Subcutaneous abdominal adipose tissue (tissue), 5 donors: ENCODE results near the gene ADRM1.

Experiments used
- H3K27ac ChIP-seq: one replicate; pipeline ENCODE4 v1.7.0; 2013; ENCODE audit warnings: low read depth, mild to moderate bottlenecking, inconsistent platforms, low read length, moderate library complexity
- H3K27me3 ChIP-seq, 5 donors: one replicate each; pipeline ENCODE4 v1.7.0; 2013; ENCODE audit warnings: low read length in 5 of 5, inconsistent platforms in 1 of 5; ENCODE audit not compliant: control insufficient read depth in 5 of 5, insufficient read depth in 4 of 5
- H3K36me3 ChIP-seq, 5 donors: one replicate each; pipeline ENCODE4 v1.7.0; 2013; ENCODE audit warnings: low read length in 5 of 5; ENCODE audit not compliant: control insufficient read depth in 5 of 5, insufficient read depth in 5 of 5
- H3K4me1 ChIP-seq, 5 donors: one replicate each; pipeline ENCODE4 v1.7.0; 2013; ENCODE audit warnings: low read length in 5 of 5, mild to moderate bottlenecking in 3 of 5, moderate library complexity in 1 of 5; ENCODE audit not compliant: control insufficient read depth in 5 of 5, insufficient read depth in 5 of 5
- H3K4me3 ChIP-seq, 5 donors: one replicate each; pipeline ENCODE4 v1.7.0; 2013; ENCODE audit warnings: low read length in 5 of 5, low read depth in 1 of 5
- H3K9ac ChIP-seq, 5 donors: one replicate each; pipeline ENCODE4 v1.7.0; 2013; ENCODE audit warnings: low read length in 5 of 5, mild to moderate bottlenecking in 4 of 5, moderate library complexity in 3 of 5
- H3K9me3 ChIP-seq, 5 donors: one replicate each; pipeline ENCODE4 v1.7.0; 2013; ENCODE audit warnings: low read length in 5 of 5; ENCODE audit not compliant: control insufficient read depth in 5 of 5
- donor health status: healthy.
- donor health status: healthy.
- donor health status: healthy.
- donor health status: healthy.
- donor health status: healthy.

The ADRM1 gene

DNA sequence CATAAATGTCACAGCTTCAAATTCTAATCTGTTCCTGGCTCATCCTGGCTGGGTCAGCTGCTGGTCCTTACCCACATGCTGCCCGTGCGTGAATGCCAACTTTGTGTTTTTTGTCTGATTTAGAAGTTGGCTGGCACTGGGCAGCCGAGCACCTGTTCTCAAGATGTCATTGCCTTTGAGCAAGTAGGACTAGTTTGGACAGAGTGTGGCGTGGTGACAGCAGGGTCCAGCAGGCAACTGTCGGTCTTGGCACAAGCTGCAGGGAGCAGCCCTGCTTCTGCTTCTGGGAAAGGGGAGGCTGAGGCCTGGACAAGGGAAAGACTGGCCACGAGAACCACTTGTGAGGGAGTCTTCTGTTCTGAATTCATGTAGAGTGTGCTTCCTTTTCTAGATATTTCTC lies 26.4 kb upstream of the ADRM1 start:
- H3K27ac ChIP-seq: no peak overlapping the region
- no peak overlapping the region for H3K4me3 ChIP-seq
- H3K9ac ChIP-seq: no peak overlapping the region
- H3K36me3 ChIP-seq: peaks cover 0 to 78% (median 60%) of the 10 kb centered on the region in 5 donors
- no peaks in the 10 kb centered on the region for H3K27me3 ChIP-seq
- H3K4me1 ChIP-seq: peaks cover 2 to 13% (median 6%) of the 10 kb centered on the region in 5 donors
- no peaks in the 10 kb centered on the region for H3K9me3 ChIP-seq

DNA sequence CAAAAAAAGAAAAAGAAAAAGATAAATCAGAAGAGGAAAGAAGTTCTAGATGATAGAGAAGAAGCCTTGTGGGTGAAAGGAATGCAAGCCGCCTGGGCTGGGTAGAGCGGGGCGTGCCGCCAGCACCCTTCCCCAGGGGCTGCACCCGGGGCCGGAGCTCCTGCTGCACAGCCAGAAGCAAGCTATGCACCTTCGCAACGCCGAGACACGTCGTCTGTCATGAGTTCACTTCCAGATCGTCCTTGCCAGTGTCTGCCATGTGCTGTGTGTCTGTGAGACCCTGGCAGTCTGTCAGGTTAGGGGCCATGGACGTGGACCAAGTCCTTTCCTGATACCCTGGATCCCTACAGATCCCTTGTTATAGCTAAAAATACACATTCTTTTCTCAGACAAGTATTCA lies 25.5 kb upstream of the ADRM1 start:
- Histone ChIP-seq H3K36me3 (peaks cover 0 to 77% (median 61%) of the 10 kb centered on the region in 5 donors), H3K4me1 (peaks cover 2 to 14% (median 6%) of the 10 kb centered on the region in 5 donors), H3K27ac (no peak overlapping the region), H3K9ac (no peak overlapping the region), H3K27me3 (no peaks in the 10 kb centered on the region), H3K4me3 (no peak overlapping the region), H3K9me3 (no peaks in the 10 kb centered on the region)

- Histone ChIP-seq H3K9me3 (no peaks in the 10 kb centered on the region), H3K4me3 (no peak overlapping the region), H3K36me3 (peaks cover 0 to 79% (median 46%) of the 10 kb centered on the region in 5 donors), H3K4me1 (peaks cover 2 to 28% (median 24%) of the 10 kb centered on the region in 5 donors), H3K9ac (no peak overlapping the region), H3K27ac (no peak overlapping the region), H3K27me3 (no peaks in the 10 kb centered on the region)
Measured at GRCh38 chr20:62280303-62280702, 22.5 kb upstream of the ADRM1 start.

- Histone ChIP-seq H3K4me3 (no peak overlapping the region), H3K4me1 (peaks cover 0 to 31% (median 26%) of the 10 kb centered on the region in 5 donors), H3K9me3 (no peaks in the 10 kb centered on the region), H3K36me3 (peaks cover 0 to 82% (median 55%) of the 10 kb centered on the region in 5 donors), H3K27ac (no peak overlapping the region), H3K27me3 (no peaks in the 10 kb centered on the region), H3K9ac (no peak overlapping the region)
Measured at GRCh38 chr20:62281161-62281933, 21.4 kb upstream of the ADRM1 start.

DNA sequence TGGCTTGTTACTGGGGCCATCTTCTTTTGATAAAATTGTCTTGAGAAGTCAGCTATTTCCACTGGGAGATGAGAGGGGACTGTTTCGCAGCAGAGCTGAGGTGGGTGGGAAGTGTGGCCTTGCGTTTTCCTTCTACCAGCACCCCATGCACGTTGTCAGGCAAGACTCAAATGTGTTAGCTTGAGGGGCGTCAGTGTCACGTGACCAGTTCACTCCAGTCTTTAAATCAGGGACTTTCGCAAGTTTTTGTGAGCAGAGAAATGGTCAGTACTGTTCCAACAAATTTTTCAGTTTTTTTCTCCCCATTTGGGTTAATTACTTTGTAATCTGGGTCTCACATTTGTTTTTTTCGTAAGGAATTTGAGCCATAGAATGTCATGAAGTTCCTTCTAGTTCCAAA lies 20.7 kb upstream of the ADRM1 start:
- H3K9me3 ChIP-seq: no peaks in the 10 kb centered on the region
- peaks cover 0 to 38% (median 21%) of the 10 kb centered on the region in 5 donors for H3K4me1 ChIP-seq
- H3K27me3 ChIP-seq: no peaks in the 10 kb centered on the region
- H3K36me3 ChIP-seq: peaks cover 0 to 84% (median 61%) of the 10 kb centered on the region in 5 donors
- peak overlapping the region; percentile 7 for H3K27ac ChIP-seq
- no peak overlapping the region for H3K9ac ChIP-seq
- no peak overlapping the region for H3K4me3 ChIP-seq

DNA sequence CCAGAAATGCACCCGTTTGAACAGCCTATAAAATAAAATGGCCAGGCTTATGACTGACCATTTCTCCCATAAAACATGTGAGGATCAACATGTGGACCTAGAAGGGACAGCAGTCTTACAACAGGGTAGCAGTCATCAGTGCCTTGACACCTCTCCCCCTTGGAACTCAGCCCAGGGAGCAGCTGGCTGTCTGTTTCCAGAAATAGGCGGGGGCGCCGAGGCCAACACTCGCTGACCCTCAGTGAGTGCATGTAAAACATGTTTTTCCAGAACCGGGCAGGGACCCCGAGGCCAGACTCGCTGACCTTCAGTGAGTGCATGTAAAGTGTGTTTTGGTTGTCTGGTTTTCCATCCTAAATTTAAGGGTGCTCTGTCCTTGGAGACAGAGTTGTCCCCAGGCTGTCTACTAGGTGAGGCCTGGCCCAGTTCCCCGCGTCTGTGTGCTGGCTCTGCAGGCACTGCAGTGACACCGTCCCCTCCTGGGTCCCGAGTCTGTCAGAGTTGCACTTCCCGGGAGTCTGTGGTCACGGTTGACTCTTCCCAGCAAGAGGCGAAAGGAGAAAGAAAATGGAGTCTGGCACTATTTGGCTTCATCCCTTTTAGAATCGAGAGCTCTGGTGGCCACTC lies 19.8 kb upstream of the ADRM1 start:
- peaks cover 0 to 44% (median 17%) of the 10 kb centered on the region in 5 donors for H3K4me1 ChIP-seq
- no peaks in the 10 kb centered on the region for H3K9me3 ChIP-seq
- H3K27ac ChIP-seq: peak overlapping the region; percentile 7
- no peaks in the 10 kb centered on the region for H3K27me3 ChIP-seq
- H3K4me3 ChIP-seq: no peak overlapping the region
- H3K36me3 ChIP-seq: peaks cover 0 to 84% (median 61%) of the 10 kb centered on the region in 5 donors
- no peak overlapping the region for H3K9ac ChIP-seq

GRCh38 chr20:62284448-62284847 lies 18.3 kb upstream of the ADRM1 start:
- Histone ChIP-seq H3K4me1 (peaks cover 0 to 45% (median 17%) of the 10 kb centered on the region in 5 donors), H3K36me3 (peaks cover 0 to 82% (median 63%) of the 10 kb centered on the region in 5 donors), H3K4me3 (no peak overlapping the region), H3K9ac (no peak overlapping the region), H3K9me3 (no peaks in the 10 kb centered on the region), H3K27ac (no peak overlapping the region), H3K27me3 (no peaks in the 10 kb centered on the region)

DNA sequence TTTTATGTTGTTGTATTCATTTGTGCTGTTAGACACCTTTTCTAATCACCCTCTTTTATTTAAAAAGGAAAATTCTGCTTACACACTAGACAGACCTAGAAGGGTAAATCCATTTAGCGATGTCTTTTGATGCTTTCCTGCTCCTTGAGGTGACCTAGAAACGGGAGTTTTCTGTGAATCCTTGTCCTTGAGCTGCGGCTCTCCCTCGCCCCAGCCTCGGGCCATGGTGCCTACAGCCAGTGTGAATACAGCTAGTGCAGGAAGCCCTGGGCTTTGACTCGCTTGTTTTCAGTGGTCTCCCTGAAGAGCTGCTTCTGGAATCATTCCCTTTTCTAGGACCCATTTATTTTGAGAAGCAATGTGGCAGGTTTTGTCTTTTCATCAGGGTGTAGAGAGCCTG lies 17.6 kb upstream of the ADRM1 start:
- no peak overlapping the region for H3K9ac ChIP-seq
- H3K4me1 ChIP-seq: peaks cover 0 to 45% (median 17%) of the 10 kb centered on the region in 5 donors
- no peak overlapping the region for H3K4me3 ChIP-seq
- no peaks in the 10 kb centered on the region for H3K9me3 ChIP-seq
- no peaks in the 10 kb centered on the region for H3K27me3 ChIP-seq
- peaks cover 0 to 82% (median 63%) of the 10 kb centered on the region in 5 donors for H3K36me3 ChIP-seq
- no peak overlapping the region for H3K27ac ChIP-seq

- no peak overlapping the region for H3K9ac ChIP-seq
- H3K36me3 ChIP-seq: peaks cover 0 to 78% (median 58%) of the 10 kb centered on the region in 5 donors
- H3K27me3 ChIP-seq: no peaks in the 10 kb centered on the region
- peak overlapping the region; percentile 23 for H3K27ac ChIP-seq
- H3K4me1 ChIP-seq: peaks cover 0 to 45% (median 17%) of the 10 kb centered on the region in 5 donors
- H3K9me3 ChIP-seq: no peaks in the 10 kb centered on the region
- H3K4me3 ChIP-seq: no peak overlapping the region
Measured at GRCh38 chr20:62285722-62286121, 17.1 kb upstream of the ADRM1 start.

DNA sequence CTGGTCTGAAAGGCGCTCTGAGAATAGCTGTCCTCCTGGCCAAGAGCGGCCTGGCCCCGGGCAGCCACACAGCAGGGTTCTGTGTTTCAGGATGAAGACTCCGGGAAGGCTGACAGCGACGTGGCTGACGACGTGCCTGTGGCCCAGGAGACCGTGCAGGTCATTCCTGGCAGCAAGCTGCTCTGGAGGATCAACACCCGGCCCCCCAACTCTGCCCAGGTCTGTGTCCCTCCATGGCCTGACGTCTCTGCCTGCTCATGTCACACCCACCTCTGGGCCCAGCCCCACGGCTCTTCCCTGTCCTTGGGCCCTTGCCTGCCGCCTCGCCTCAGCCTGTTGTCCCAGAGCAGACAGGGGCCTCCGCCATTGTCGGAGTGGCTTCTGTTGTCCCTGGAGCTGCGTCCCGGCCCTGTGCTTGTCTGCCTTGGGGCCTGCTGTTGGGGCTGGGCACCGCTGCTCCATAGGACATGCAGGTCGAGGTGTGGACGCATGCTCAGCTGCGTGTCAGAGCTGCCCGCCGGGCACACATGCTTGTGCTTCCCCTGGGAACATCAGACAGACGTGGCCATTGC lies 16.2 kb upstream of the ADRM1 start:
- peak overlapping the region; percentile 23 for H3K27ac ChIP-seq
- H3K27me3 ChIP-seq: no peaks in the 10 kb centered on the region
- H3K4me3 ChIP-seq: no peak overlapping the region
- peak overlapping the region in 1 of 5 donors; percentile 8 for H3K9ac ChIP-seq
- H3K4me1 ChIP-seq: peaks cover 0 to 45% (median 17%) of the 10 kb centered on the region in 5 donors
- H3K9me3 ChIP-seq: no peaks in the 10 kb centered on the region
- peaks cover 0 to 76% (median 55%) of the 10 kb centered on the region in 5 donors for H3K36me3 ChIP-seq
